Fibroblast of skin of abdomen (primary cell): ENCODE measurements around the gene GAS2L2.
"Not testable (repeated sequence)": the region's sequence is repeated elsewhere in the genome, so short reads cannot be mapped to it uniquely, and the experiment has no call there.

Experiments used
- DNase-seq: peaks from one replicate; pipeline ENCODE4 v3.0.0-alpha.2; 2013

Gene GAS2L2

DNA sequence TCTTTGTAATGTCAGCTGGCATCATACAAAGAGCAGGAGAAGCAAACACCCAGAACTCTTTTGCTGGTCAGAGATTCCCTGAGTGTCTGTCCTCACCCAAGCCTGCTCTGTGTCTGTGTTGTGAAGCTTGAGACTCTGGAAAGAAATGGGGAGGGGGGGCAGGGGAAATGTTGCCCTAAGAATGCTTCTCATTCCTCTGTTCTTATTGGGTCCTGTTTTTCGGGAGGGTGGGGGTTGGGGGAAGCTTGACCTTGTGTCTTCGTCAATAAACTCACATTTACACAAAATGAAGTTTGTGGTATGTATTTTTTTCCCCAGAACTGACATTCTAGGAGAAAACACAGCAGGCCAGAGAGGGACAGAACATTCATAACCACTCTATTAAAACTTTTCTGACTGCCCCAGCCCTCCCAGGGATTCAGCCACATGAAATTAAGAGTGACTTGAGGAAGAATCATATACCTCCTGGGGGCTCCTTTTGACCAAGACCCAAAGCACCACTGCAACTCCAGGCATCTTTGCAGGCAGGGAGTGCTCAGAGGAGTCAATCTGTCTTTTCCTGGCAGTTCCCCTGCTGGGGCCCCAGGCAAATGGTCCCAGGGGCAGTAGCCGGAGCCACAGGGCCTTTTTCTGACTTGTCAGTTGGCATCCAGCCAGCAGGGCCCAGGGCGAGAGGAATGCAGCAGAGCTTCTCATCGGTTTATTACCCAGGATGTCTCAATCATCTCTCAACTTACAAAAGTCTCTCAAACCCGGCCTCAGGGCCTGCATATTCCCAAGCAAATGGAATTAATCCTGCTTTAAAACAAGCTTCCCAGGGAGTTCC, 26.7 kb downstream of the GAS2L2 start:
- DNase-seq: peak; percentile 95

DNA sequence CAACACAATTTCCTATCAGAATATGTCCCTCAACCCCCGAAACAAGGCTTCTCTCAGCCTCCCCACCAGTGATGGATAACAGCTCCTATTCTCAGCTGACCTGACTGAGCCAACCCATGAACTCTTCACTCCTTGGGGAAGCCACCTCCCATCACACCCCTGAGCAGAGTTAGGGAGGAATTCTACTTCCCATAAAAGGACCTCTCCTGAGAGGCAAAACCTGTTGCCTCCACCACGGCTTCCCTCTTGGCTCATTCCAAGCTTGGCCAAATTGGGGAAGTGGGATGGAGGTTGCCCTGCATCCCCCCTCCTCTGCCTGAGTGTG, 27.3 kb downstream of the GAS2L2 start:
- DNase-seq: no peak

DNA sequence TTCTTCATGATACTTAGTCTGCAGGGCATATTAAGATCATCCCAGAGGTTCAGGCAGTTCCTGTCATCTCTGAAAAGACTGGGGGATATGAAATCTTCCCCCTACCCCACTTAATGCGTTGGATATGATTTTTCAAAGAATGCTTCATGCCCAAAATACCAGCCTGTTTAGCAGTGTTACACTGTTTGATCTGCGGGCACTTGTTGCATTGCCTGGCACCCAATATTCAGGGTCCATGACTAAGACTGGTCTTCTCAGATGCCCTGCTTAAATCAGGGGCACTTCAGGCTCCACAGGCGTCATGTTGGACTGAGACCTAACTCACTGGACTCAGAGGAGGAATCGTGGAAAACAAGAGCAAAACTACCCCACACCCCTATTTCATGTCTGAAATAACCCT, 28.0 kb downstream of the GAS2L2 start:
- no peak for DNase-seq

DNA sequence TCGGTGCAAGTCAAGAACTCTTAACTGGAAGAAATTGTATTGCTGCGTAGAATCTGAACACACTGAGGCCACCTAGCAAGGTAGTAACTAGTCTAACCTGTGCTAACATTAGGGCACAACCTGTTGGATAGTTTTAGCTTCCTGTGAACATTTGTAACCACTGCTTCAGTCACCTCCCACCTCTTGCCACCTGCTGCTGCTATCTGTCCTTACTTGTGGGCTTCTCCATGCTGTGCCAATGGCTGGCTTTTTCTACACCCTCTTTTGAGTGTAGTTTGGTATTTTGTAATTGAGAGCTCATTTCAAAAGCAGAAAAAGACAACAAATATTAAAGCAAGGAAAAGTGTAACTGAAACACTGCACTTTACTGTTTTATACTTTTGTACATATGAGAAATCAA, 29.3 kb downstream of the GAS2L2 start:
- no peak for DNase-seq

DNA sequence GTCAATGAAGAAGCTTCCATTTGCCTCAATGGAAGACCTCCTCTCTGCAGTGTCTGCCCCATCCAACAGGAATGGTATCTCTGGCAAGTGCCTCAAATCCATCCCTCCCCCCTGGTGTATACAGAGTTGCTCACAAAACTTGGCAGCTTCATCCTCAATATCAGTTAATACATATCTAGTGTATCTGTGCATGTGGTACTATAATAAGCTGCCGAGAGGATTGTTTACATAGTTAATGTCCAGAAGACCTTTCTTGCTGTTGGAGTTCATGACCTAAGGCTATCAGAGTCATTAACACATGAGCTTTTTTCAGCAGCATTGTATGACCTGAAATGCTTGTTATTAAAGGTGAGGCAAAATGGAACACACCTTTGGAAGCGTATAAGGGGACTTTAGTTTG, 35.6 kb downstream of the GAS2L2 start:
- DNase-seq: no peak

DNA sequence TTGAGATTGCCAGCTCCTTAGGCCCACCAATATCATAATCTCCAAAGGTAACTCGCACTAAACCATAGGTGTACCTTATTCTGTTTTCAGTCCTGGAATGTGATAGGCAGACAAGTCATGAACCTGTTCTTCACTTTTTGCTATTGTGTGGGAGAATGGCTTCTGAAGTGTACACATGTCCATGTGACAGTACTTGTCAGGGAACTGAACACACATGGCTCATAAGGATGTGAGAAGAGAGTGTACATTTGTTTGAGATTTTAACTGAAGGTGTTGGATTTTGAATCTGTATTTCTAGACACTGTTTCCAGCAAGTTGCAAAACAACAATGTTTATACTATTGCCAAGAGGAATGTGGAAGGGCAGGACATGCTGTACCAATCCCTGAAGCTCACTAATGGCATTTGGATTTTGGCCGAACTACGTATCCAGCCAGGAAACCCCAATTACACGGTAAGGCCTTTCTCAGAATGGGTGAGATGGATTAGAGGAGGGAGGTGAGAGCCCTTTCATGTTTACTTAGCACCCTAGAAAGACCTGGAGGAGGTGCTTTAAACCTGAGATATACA, 36.1 kb downstream of the GAS2L2 start:
- no peak for DNase-seq

DNA sequence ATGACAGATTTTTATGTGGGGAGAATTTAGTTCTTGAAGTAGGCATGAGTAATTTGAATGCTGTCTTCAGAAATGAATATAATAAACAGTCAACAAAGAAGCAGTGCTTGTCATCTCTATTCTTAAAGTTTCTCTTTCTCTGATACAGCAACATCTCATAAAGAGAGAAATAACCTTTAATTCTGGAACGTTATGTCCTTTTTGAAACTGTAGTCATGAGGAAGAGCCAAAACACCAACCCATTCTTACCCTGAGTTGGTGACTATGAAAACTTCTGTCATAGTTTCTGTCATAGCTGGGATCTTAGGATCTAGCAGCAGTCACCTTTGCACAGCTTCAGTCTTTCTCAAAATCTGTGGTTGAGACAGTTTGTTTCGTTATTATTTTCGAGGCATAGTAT, 36.9 kb downstream of the GAS2L2 start:
- no peak for DNase-seq

DNA sequence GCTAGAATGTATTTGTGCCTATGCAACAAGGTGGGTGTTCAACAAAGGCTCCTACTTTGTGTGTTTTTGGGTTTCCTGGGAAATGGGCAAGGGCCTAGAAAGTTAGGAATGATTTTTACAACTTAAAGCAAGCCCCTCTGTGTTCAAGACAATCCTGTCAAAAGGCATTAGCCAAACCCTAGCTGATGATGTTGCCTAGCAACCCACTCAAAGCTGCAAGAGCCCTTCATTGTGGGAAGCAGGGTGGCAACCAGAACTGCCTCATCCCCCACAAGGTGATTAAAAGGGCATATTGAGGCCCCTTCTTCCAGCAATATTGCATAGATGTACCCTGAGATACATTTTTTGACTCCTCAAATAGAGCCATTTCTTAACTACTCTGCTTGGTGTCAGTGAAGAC, 37.6 kb downstream of the GAS2L2 start:
- DNase-seq: no peak

DNA sequence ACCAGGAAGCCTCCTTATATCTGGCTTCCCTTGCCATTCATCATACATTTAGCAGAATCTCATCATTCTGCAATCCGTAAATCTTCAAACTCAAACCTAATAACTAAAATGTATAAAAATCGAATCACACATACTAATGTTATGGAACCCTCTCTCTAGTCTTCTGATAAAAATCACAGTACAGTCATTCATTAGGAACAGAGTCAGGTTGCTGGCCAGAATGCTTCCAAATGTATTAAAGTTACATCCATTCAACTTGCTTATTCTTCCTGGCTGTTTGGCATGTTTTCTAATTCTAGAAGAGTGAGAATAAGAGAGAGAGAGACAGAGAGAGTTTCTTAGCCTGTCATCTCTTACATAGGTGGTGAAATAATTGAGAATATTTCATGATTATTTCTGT, 38.1 kb downstream of the GAS2L2 start:
- no peak for DNase-seq

DNA sequence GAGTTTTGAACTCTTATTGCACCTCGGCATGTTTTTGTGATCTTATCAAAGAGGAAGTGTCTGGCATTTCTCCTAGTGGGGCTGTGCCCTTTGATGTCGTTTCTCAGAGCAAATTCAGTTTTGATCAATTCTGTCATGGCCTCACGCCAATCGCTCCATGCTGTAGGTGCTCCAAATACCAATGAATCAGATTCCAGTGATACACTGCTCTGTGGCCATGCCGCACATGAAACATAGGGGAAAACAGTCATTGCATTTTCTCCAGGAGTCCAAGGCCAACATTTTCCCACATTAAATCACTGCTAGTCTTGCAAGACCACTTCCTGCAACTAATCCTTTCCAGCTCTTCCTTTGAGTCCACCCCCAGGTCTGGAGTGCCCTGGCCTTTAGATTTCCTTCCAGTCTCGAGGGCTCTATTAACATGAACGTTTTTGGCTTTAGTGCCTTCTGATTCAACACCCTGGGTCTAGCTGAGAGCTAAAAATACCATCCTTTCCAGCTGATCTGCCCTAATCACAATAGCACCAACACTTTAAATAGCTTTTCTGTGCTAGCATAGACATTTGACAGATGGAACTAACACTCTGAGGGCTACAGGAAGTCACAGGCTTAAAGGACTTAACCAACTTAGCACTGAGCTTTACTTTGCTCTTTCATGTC, 39.8 kb downstream of the GAS2L2 start:
- DNase-seq: peak; percentile 92

DNA sequence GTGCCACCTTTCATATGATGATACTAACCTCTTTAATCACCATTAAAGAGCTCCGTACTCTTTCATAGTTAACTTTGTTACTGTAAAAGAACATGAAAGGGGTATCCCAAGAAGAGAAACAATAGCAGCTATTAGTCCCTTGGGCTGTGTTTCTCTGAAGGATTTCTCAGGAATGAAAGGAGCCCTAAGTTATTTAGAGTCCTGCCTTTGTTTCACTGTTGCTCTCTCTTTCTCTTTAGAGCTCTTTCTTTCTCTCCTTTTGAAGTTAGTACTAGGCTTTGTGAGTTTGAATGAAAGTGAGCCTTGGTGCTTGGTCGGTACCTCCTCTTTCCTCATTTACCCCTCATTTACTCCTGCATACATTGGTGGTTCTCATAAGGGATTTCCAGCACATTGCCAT, 42.1 kb downstream of the GAS2L2 start:
- DNase-seq: no peak

DNA sequence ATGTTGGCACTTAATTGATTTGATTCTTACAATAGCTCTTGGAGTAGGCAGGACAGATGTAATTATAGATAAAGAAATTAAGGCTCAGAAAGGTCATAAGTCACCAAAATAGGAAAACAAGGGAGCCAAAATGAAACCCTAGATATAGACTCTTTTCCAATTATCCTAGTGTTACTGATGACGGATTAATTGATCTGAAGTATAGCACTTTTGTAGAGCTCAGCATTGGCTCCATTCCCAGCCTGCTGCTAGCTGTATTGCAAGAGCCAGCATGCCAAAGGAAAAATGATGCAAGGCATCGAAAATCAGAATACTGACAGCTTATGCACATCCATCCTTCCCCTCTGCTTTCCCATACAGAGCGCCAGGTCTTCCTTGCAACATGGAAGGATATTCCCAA, 43.2 kb downstream of the GAS2L2 start:
- DNase-seq: peak; percentile 78

DNA sequence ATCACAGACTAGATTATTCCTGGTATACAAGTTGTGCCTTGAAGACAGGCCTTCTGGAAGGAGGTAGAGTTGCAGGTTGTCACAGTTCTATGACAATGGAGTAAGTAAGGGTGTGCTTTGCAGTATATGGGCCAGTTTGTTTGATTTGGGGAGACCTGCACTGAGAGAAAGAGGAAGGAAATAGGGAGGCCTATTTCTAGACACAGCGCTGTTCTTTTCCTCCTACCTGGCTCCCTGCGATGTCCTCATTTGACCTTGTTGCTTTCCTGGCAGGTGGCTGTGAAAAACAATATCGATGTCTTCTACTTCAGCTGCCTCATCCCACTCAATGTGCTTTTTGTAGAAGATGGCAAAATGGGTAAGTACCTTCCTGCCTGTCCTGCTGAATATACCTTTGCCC, 44.1 kb downstream of the GAS2L2 start:
- no peak for DNase-seq

DNA sequence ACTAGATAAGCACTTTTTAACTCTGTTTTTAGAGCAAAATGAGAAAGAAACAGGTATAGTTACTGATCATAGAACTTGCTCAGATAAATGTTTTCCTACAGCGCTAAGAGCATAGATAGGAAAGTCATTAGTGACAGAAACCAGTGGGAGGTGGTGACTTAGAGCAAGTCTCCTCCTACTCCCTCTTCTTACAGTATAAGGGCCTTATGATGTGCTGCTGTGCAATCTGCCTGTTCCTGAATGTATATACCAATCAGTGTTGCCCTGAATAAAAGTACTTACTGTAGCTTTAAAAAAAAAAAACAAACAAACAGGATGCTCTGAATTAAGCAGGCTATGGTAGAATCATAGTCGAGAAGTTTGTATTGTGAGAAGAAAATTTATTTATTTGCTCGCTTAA, 44.9 kb downstream of the GAS2L2 start:
- no peak for DNase-seq

DNA sequence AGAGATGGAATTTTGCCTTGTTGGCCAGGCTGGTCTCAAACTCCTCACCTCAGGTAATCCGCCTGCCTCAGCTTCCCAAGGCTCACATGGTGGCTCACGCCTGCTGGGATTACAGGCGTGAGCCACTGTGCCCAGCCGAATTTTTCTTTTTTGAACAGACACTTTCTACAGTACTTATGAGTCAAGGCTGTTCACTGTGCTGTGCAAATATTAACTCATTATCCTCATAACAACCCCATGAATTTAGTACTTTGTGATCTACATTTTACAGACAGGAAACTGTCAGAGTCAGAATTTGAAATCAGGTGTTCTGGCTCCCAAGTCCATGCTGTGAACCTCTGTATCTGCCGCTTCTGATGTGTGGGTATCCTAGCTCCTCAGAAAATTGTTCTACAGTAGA, 47.3 kb downstream of the GAS2L2 start:
- no peak for DNase-seq

DNA sequence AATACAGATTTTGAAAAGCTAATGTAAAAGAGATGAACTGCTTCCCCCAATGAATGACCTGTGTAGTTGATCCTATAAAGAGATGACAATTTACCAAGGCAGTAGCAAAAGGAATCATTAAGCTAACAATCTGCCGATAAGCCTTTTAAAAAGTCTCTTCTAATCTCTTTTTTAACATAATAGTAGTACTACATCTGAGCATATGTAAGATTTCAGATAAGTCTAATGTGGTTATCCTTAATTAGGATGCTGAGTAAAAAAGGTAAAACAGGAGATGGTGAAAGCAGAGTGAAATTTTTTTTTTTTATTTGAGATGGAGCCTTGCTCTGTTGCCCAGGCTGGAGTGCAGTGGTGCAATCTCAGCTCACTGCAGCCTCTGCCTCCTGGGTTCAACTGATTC, 47.8 kb downstream of the GAS2L2 start:
- DNase-seq: no peak

DNA sequence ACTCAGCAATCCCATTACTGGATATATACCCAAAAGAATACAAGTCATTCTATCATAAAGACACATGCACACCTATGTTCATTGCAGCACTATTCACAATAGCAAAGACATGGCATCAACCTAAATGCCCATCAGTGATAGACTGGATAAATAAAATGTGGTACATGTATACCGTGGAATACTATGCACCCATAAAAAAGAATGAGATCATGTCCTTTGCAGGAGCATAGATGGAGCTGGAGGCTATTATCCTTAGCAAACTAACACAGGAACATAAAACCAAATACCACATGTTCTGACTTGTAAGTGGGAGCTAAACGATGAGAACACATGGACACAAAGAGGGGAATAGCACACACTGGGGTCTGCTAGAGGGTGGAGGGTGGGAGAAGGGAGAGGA, 49.7 kb downstream of the GAS2L2 start:
- not testable (repeated sequence) for DNase-seq

DNA sequence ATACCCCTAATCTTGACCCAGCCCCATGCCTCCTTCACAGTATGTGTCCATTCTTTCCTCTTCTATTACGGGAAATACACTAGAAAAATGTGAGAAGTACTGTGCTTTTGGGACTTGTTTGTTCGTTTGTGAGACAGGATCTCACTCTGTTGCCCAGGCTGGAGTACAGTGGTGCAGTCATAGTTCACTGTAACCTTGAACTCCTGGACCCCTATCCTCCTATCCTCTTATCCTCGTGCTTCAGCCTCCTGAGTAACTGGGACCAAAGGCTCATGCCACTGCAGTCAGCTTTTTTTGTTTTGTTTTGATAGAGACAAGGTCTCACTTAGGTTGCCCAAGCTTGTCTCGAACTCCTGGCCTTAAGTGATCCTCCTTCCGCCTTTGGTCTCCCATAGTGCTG, 51.5 kb downstream of the GAS2L2 start:
- no peak for DNase-seq

DNA sequence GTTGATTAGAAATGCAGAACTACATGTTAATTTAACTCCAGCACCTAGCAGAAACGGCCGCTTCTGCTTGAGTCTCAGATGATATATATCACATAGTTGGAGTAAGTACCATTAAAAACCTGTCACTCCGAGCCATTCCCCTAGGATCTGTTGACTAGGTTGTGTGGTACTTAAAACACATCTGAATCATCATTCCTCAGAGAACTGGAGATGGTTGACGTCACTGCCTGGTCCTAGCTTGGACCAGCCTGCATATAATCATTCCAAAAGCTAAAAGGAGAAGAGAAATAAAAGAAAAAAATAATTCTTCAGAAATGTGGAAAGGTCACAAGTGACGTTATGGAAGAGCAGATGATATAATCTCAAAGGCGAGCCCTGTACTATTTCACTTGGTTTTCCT, 52.9 kb downstream of the GAS2L2 start:
- peak; percentile 18 for DNase-seq

DNA sequence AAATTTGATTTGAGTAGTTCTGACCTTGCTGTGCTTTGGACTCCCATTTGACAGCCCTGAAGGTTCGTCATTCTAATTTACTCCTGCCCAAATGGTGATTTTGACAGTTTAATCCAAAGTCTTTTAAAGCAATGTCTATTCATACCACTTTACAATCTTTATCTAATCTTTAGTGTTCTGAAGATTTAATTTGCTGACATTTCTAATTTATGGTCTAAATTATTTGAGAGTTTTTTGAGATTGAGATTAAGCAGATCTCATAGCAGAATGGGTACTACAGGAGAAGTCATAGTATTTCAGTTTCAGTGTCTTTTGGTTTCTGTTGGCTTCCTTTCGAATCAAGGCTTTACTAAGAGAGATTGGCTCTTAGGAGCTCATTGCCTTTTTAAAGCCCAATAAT, 54.2 kb downstream of the GAS2L2 start:
- no peak for DNase-seq

DNA sequence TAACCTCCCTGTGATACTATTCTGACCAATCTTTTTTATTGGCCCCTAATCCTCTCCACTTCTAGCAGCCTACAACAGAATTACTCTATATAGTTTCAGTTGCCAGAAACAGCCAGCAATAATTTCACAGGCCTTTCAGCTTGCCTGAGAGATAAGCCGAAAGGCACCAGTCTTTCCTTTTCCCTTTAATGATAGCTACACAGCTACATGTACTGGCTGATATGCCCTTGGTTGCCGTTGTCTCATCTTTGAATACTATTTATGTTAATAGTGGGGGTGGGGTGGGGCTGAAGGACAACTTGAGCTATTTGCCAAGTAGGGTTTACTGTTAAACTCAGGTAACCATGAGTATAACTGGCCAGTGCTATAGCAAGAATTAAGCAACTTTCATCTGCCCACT, 57.4 kb downstream of the GAS2L2 start:
- DNase-seq: no peak

DNA sequence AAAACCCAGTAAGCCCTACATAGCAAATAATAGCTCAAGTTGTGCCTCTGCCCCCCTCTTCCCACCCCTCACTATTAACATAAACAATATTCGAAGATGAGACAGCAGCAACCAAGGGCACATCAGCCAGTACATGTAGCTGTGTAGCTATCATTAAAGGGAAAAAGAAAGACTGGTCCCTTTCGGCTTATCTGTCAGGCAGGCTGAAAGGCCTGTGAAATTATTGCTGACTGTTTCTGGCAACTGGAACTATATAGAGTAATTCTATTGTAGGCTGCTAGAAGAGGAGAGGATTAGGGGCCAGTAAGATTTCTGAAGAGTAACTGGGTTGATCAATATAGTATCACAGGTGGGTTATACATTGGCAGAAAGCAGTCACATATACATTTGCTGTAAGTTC, 58.1 kb downstream of the GAS2L2 start:
- no peak for DNase-seq
